Measurements from ENCODE around the gene RNF187. TPM values are rescaled to one million over a fixed set of nuclear protein-coding genes. Genes with fewer than 3 reads are reported as not detected.

The RNF187 gene
- total RNA-seq, 1 experiment from 2014 or later = 143 TPM

GRCh38 chr1:228541725-228542124 is 54.5 kb downstream of the RNF187 start:
- ATAC-seq (no peak), DNase-seq (ENCODE audit: low read depth, low spot score) (no peak)
- Histone ChIP-seq H3K9me3 (ENCODE audit: control insufficient read depth, insufficient read depth, low read depth, low read length) (no peaks in the 10 kb centered on the region), H3K4me1 (ENCODE audit: control insufficient read depth, insufficient read depth, low read length) (no peaks in the 10 kb centered on the region), H3K27ac (ENCODE audit: low read length) (no peak overlapping the region), H3K27me3 (ENCODE audit: control insufficient read depth, insufficient read depth, low read length) (no peaks in the 10 kb centered on the region; the same call in 1 of the 2 replicates), H3K36me3 (ENCODE audit: control insufficient read depth, insufficient read depth, low read length) (no peaks in the 10 kb centered on the region), H3K4me3 (ENCODE audit: low read depth in 2 of 2, low read length in 2 of 2) (no peak overlapping the region)
- intact Hi-C loops (cut with micrococcal nuclease; ENCODE audit: unreplicated experiment) = no loop called here
- ChIA-PET CTCF (no interaction called here), POLR2A (no interaction called here)
- TF ChIP-seq CTCF (IDR thresholded peaks at IDR 0.05) = no peak
- TF ChIP-seq TCF7L2 (IDR thresholded peaks at IDR 0.05; ENCODE audit: low read depth, low read length) = no peak
- no peak for TF ChIP-seq POLR2AphosphoS5 (IDR thresholded peaks at IDR 0.05; ENCODE audit: low read depth, low read length)
- TF ChIP-seq, protein P1, sequence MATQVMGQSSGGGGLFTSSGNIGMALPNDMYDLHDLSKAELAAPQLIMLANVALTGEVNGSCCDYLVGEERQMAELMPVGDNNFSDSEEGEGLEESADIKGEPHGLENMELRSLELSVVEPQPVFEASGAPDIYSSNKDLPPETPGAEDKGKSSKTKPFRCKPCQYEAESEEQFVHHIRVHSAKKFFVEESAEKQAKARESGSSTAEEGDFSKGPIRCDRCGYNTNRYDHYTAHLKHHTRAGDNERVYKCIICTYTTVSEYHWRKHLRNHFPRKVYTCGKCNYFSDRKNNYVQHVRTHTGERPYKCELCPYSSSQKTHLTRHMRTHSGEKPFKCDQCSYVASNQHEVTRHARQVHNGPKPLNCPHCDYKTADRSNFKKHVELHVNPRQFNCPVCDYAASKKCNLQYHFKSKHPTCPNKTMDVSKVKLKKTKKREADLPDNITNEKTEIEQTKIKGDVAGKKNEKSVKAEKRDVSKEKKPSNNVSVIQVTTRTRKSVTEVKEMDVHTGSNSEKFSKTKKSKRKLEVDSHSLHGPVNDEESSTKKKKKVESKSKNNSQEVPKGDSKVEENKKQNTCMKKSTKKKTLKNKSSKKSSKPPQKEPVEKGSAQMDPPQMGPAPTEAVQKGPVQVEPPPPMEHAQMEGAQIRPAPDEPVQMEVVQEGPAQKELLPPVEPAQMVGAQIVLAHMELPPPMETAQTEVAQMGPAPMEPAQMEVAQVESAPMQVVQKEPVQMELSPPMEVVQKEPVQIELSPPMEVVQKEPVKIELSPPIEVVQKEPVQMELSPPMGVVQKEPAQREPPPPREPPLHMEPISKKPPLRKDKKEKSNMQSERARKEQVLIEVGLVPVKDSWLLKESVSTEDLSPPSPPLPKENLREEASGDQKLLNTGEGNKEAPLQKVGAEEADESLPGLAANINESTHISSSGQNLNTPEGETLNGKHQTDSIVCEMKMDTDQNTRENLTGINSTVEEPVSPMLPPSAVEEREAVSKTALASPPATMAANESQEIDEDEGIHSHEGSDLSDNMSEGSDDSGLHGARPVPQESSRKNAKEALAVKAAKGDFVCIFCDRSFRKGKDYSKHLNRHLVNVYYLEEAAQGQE (IDR thresholded peaks at IDR 0.05; ENCODE audit: insufficient read depth in 1 of 2, low read depth in 2 of 2, low read length in 1 of 2) = no peak
- no peak for TF ChIP-seq SIN3A (IDR thresholded peaks at IDR 0.05; ENCODE audit: borderline replicate concordance, insufficient read depth, low read depth, low read length)
- BruUV-seq (replicated peaks) = no TSS peak
- in situ Hi-C loops (cut with HindIII; ENCODE audit: low pct_unique_long_range_greater_than_20kb, low sequenced_read_pairs) = no loop called here

GRCh38 chr1:228542376-228542775 is 55.2 kb downstream of the RNF187 start:
- no peak overlapping the region for H3K27ac ChIP-seq (ENCODE audit: low read length)
- intact Hi-C loops (cut with micrococcal nuclease; ENCODE audit: unreplicated experiment) (no loop called here), in situ Hi-C loops (cut with HindIII; ENCODE audit: low pct_unique_long_range_greater_than_20kb, low sequenced_read_pairs) (no loop called here)
- no peaks in the 10 kb centered on the region; the same call in 1 of the 2 replicates for H3K27me3 ChIP-seq (ENCODE audit: control insufficient read depth, insufficient read depth, low read length)
- TF ChIP-seq POLR2AphosphoS5 (IDR thresholded peaks at IDR 0.05; ENCODE audit: low read depth, low read length) = no peak
- TF ChIP-seq CTCF (IDR thresholded peaks at IDR 0.05) = no peak
- TF ChIP-seq SIN3A (IDR thresholded peaks at IDR 0.05; ENCODE audit: borderline replicate concordance, insufficient read depth, low read depth, low read length) = no peak
- ChIA-PET CTCF (no interaction called here), POLR2A (no interaction called here)
- H3K4me1 ChIP-seq (ENCODE audit: control insufficient read depth, insufficient read depth, low read length) = no peaks in the 10 kb centered on the region
- no TSS peak for BruUV-seq (replicated peaks)
- H3K9me3 ChIP-seq (ENCODE audit: control insufficient read depth, insufficient read depth, low read depth, low read length) = no peaks in the 10 kb centered on the region
- no peaks in the 10 kb centered on the region for H3K36me3 ChIP-seq (ENCODE audit: control insufficient read depth, insufficient read depth, low read length)
- ATAC-seq (no peak), DNase-seq (ENCODE audit: low read depth, low spot score) (no peak)
- no peak overlapping the region for H3K4me3 ChIP-seq (ENCODE audit: low read depth in 2 of 2, low read length in 2 of 2)

Measured in Panc1 (cell line).